Muscle of back (tissue), 11 donors: Measurements from ENCODE around the gene TIGD3. TPM values are rescaled to one million over a fixed set of nuclear protein-coding genes. Genes with fewer than 3 reads are reported as not detected.

Experiments used
- DNase-seq, 3 donors: peaks; one replicate each; pipeline versions ENCODE4 v3.0.0 to v3.0.0-alpha.2; 2013
- polyA plus RNA-seq, 10 donors: library from polyadenylated mRNA; unstranded; fragments of 120-200 nt; gene quantifications; one replicate each; pipeline ENCODE4 v1.2.1, GENCODE V29; 2013; ENCODE audit not compliant: insufficient read length in 10 of 10

TIGD3 gene
- polyA plus RNA-seq, 10 donors: 0.10 to 0.22 (median 0.19) TPM; not detected in 2

DNA sequence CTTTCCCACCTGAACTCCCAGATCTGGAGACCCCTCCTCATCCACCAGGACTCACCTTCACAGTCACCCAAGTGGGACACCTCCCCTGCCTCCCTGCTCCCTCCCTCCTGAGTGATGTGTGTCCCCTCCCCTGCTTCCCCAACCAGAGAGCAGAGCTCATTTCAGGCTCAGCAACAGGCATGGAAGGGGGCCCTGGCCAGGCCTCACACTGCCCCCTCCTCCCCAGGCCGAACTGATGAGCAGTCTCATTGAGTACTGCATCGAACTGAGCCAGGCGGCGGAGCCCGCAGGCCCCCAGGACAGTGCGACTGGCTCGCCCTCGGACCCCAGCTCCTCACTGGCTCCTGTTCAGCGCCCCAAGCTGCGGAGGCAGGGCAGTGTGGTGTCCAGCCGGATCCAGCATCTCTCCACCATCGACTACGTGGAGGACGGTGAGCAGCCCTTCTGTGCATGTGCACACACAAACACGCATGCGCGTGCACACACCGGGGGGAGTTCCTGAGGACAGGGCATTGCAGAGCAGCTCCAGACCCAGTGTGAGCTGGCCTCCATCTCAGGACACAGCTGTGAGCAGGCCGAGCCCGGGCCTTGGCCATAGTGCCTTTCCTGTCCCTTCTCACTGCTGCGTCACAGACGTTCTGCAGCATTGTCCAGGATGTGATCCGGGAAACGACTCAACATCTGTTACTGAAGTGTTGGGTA lies 50.2 kb downstream of the TIGD3 start:
- DNase-seq: peak in 1 of 3 donors; percentile 37

Other genes starting within 250 kb of the TIGD3 start
- gene TM7SF2, start 242.9 kb upstream of the TIGD3 start, polyA plus RNA-seq: 10 to 100 TPM in 5 of 10 donors, 1 to 10 TPM in 5; 6.4 to 12.8 (median 10.2) TPM
- gene ZNHIT2, start 237.1 kb upstream of the TIGD3 start, polyA plus RNA-seq: 1 to 10 TPM; 3.6 to 5.8 (median 4.4) TPM
- gene FAU, start 232.6 kb upstream of the TIGD3 start, polyA plus RNA-seq: 1,000 to 10,000 TPM in 4 of 10 donors, 100 to 1,000 TPM in 6; 706 to 1,181 (median 912) TPM
- gene MRPL49, start 232.4 kb upstream of the TIGD3 start, polyA plus RNA-seq: 10 to 100 TPM; 17.5 to 26.5 (median 23.4) TPM
- 10 to 100 TPM; 37.4 to 45.1 (median 38.9) TPM for gene SYVN1, start 220.2 kb upstream of the TIGD3 start, polyA plus RNA-seq
- under 1 TPM in 2 of 10 donors, not detected in 8; 0.17 to 0.20 TPM for gene SPDYC, start 184.5 kb upstream of the TIGD3 start, polyA plus RNA-seq
- 10 to 100 TPM; 65.5 to 83.6 (median 74.5) TPM for gene CAPN1, start 172.8 kb upstream of the TIGD3 start, polyA plus RNA-seq
- 10 to 100 TPM; 28.6 to 45.5 (median 34.7) TPM for gene POLA2, start 92.8 kb upstream of the TIGD3 start, polyA plus RNA-seq
- 10 to 100 TPM; 19.7 to 32.2 (median 27.1) TPM for gene CDC42EP2, start 39.9 kb upstream of the TIGD3 start, polyA plus RNA-seq
- gene DPF2, start 20.9 kb upstream of the TIGD3 start, polyA plus RNA-seq: 10 to 100 TPM; 44.0 to 59.0 (median 48.1) TPM
- gene SLC25A45, start 27.9 kb downstream of the TIGD3 start, polyA plus RNA-seq: 1 to 10 TPM; 5.1 to 9.4 (median 6.2) TPM
- gene FRMD8, start 31.9 kb downstream of the TIGD3 start, polyA plus RNA-seq: 10 to 100 TPM in 3 of 10 donors, 1 to 10 TPM in 7; 7.4 to 12.7 (median 9.2) TPM
- 100 to 1,000 TPM in 3 of 10 donors, 10 to 100 TPM in 7; 39.4 to 242 (median 61.8) TPM for gene NEAT1, start 68.0 kb downstream of the TIGD3 start, polyA plus RNA-seq
- gene MALAT1, start 144.3 kb downstream of the TIGD3 start, polyA plus RNA-seq: 100 to 1,000 TPM in 9 of 10 donors, 10 to 100 TPM in 1; 85.1 to 316 (median 172) TPM
- 10 to 100 TPM; 37.5 to 56.9 (median 41.6) TPM for gene SCYL1, start 170.3 kb downstream of the TIGD3 start, polyA plus RNA-seq
- gene LTBP3, start 203.6 kb downstream of the TIGD3 start, polyA plus RNA-seq: 100 to 1,000 TPM; 104 to 189 (median 128) TPM
- gene ZNRD2, start 215.7 kb downstream of the TIGD3 start, polyA plus RNA-seq: 10 to 100 TPM; 51.9 to 71.8 (median 54.4) TPM
- 10 to 100 TPM; 29.3 to 39.1 (median 34.5) TPM for gene FAM89B, start 217.8 kb downstream of the TIGD3 start, polyA plus RNA-seq
- gene EHBP1L1, start 221.3 kb downstream of the TIGD3 start, polyA plus RNA-seq: 100 to 1,000 TPM; 140 to 326 (median 260) TPM
- gene KCNK7, start 241.0 kb downstream of the TIGD3 start, polyA plus RNA-seq: 1 to 10 TPM in 6 of 10 donors, under 1 TPM in 4; 0.33 to 2.7 (median 1.1) TPM